HG02798 (cell line): ENCODE results near the gene CREB3L4.

ENCODE experiments used
- ATAC-seq: cut with Tn5 transposase; IDR thresholded peaks from one replicate; pipeline ENCODE4 v1.9.1; 2021; ENCODE audit warnings: mild to moderate bottlenecking; ENCODE audit not compliant: unreplicated experiment, poor library complexity

The CREB3L4 gene

GRCh38 chr1:153936011-153936802, 31.5 kb upstream of the CREB3L4 start:
- ATAC-seq = no peak

GRCh38 chr1:153937331-153937730, 30.4 kb upstream of the CREB3L4 start:
- no peak for ATAC-seq

GRCh38 chr1:153938996-153939395, 28.7 kb upstream of the CREB3L4 start:
- ATAC-seq = no peak

- no peak for ATAC-seq
Observed at GRCh38 chr1:153939476-153939875, 28.2 kb upstream of the CREB3L4 start.

GRCh38 chr1:153940756-153941155, 26.9 kb upstream of the CREB3L4 start:
- ATAC-seq = no peak

GRCh38 chr1:153941826-153942725, 25.6 kb upstream of the CREB3L4 start:
- ATAC-seq = no peak

- no peak for ATAC-seq
Observed at GRCh38 chr1:153942766-153943549, 24.7 kb upstream of the CREB3L4 start.

GRCh38 chr1:153944005-153944826, 23.5 kb upstream of the CREB3L4 start:
- no peak for ATAC-seq

GRCh38 chr1:153944827-153945117, 22.9 kb upstream of the CREB3L4 start:
- no peak for ATAC-seq

GRCh38 chr1:153945131-153945794, 22.4 kb upstream of the CREB3L4 start:
- ATAC-seq = no peak

GRCh38 chr1:153945795-153946621, 21.7 kb upstream of the CREB3L4 start:
- peak; percentile 77 for ATAC-seq

- ATAC-seq = peak; percentile 73
Observed at GRCh38 chr1:153946622-153947241, 21.0 kb upstream of the CREB3L4 start, which contains the start of gene DENND4B. DENND4B (minus strand) TSS chr1:153946718; CDS start chr1:153944374, 2,344 bp downstream.

GRCh38 chr1:153951183-153951582, 16.5 kb upstream of the CREB3L4 start:
- ATAC-seq = no peak

GRCh38 chr1:153951801-153952200, 15.9 kb upstream of the CREB3L4 start:
- no peak for ATAC-seq

- no peak for ATAC-seq
Observed at GRCh38 chr1:153953859-153954365, 13.8 kb upstream of the CREB3L4 start.

- ATAC-seq = no peak
Observed at GRCh38 chr1:153954826-153955225, 12.9 kb upstream of the CREB3L4 start.

- no peak for ATAC-seq
Observed at GRCh38 chr1:153956997-153957715, 10.5 kb upstream of the CREB3L4 start.
